Lung microvascular endothelial cell (primary cell): ENCODE data around the gene PSMA5. TPM values are rescaled to one million over a fixed set of nuclear protein-coding genes. Genes with fewer than 3 reads are reported as not detected.
"Not testable (repeated sequence)": the region's sequence is repeated elsewhere in the genome, so short reads cannot be mapped to it uniquely, and the experiment has no call there.

Source experiments
- DNase-seq, 2 donors: peaks; one replicate each; pipeline versions ENCODE4 v3.0.0 to v3.0.0-alpha.2; 2010; ENCODE audit warnings: low read depth in 2 of 2
- total RNA-seq: library from RNA; depleted of rRNA; stranded (reverse); fragments of >200 nt; gene quantifications from 2 replicates; pipeline ENCODE4 v1.2.1, GENCODE V29; 2014

Gene PSMA5
- total RNA-seq, result 33.7 and 42.5 TPM in 2 replicates

DNA sequence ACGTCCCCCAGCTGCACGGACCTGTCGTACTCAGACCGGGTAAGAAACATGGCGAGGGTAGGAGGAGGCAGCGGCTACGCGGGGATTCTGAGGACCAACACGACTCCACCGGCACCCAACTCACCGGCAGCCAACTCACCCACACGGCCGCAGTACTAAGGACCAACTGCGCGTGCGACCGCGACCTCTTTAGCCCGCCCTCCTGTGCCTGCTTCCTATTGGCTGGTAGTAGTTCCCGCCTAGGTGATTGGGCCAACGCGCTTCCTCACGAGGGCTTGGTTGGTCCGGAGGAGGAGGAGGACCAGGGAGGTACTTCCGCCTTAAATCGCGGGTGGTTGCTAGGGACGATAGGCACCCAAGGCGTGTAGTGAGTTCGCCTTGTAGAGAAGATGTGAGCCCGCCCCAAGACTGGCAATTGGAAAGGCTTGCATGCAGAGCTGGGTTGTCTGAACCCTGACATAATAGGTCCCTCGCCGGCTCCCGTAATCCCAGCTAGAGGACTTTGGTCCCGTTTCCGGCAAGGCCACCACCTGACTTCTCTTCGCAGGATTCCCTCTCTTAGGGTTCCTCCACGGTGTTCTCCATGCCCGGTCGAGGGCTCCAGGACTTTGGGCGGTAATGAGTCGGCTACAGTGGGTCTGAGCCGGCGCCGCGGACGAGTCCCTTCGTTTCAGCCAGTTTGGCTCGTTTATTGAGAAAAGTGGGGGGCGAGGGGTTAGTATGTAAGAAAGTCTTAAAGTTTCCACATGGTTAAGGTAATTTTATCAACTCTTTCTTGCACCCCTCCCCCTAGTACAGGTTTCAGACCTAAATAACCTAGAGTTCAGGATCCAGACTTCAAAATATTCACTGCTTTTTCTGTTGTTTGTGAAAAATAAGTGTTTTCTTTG, at the start of gene PSMA5:
Gene PSMA5 (minus strand): TSS at position 168 of the 890 bp plus-strand sequence. CDS start 118 bp downstream, at position 50.
- peak; percentile 99 to 100 for DNase-seq

DNA sequence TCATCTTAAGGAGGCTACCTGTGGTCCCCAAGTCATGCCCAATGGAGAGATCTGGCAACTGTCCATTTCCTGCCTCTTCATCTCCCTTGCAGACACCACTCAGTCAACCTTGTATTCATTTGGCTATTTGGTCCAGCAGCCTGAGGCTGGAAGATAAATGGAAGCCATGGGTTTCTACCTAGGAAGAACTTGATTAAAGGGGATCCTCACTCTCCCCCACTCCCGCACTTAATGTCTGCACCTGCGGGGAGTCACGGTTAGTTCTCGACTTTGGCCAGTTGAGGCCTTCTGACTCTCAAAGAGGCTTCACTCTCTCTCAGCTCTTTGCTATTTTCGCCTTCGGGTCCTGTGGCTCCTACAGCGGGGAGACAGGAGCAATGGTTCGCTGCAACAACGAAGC, 49.0 kb upstream of the PSMA5 start:
- no peak for DNase-seq

DNA sequence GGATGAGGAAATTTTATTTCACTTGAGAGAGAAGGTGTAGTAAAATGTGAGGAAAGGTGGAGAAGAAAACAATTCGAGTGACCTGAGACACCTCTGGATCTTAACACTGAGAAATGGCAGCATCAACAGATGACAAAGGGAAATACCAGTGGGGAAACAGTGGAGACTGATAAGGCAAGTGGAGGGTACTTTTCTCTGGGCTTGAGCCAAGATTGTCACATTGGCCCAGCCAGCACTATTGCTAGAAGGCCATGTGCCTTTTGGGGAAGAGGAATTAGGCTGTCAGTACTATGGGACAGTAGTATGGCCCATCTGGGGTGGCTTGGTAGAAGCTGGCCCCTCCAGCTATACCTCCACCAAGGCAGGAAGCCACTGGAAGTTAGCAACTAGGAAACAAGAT, 48.4 kb upstream of the PSMA5 start:
- no peak for DNase-seq

DNA sequence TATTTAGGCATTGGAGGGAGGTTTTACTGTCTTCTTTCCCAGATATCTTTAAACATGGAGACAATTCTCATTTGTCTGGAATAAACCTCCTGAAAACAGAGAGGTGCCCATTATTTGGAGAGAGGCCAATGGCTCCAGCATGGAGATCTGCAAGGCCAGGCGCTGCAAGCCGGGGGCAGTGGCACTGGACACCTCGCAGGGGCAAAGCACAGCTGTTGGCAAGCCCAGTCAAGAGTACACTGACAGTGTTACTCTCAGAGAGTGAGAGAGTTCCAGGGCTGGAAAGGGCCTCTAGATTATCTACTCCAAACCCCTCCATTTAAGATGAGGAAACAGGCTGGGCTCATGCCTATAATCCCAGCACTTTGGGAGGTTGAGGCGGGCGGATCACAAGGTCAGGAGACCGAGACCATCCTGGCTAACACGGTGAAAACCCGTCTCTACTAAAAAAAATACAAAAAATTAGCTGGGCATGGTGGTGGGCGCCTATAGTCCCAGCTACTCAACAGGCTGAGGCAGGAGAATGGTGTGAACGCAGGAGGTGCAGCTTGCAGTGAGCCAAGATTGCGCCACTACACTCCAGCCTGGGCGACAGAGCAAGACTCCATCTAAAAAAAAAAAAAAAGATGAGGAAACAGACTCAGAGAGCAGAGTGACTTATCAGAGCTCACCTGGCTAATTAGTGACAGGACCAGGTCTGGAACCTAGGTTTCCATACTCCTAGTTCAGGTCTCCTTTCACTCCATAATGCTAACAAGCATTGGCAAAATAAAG, 47.2 kb upstream of the PSMA5 start:
- not testable (repeated sequence) for DNase-seq

DNA sequence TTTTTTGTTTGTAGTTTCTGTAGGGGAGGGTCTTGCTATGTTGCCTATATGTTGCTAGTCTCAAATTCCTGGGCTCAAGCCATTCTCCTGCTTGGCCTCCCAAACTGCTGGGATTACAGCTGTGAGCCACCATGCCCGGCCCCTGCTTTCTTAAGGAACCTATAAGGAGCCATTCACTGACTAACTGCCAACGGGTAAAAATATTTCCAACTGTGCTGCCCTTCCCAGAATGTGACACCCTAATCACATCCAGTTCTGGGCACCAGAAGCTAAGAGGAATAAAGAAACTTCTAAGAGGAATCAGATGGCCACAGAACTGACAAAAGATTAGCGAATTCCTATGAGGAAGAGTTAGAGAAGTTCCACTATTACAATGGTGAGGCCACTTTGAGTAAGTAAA, 46.5 kb upstream of the PSMA5 start:
- no peak for DNase-seq

DNA sequence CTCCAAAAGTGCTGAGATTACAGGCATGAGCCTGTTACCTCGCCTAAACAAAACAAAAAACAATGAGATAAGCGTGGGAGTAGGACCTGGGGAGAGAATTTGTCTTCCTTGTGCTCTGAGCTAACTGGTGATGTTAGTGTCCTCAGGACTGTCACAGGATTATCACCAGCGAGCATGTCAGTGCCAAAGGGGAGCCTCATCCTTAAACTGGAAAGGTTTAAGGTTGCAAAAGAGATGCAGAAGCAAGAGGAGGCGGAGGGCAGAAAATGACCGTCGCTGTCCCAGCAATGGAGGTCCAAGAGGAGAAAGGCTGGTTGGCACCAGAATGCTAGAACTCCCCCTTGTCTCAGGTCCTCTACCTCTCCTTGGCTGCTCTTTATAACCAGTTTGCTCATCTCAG, 44.0 kb upstream of the PSMA5 start:
- DNase-seq, result no peak

DNA sequence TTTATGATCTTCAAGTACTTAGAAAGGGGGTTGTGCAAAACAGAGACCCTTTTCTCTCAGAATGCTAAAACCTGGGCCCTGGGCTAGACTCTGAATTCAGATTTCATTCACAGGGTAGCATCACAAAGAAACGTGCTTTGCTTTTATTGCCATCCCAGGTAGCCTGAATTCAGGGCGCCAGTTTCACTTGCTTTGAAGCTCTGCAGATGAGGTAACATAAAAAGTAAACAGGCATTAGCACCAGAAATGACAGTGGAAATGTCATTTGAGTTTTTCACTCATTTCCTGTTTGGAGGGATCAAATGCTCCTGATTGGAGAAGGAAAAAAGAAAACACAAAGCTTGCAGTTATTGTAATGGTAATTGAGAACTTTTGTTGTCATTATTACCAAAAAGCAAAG, 42.7 kb upstream of the PSMA5 start:
- DNase-seq, result no peak

DNA sequence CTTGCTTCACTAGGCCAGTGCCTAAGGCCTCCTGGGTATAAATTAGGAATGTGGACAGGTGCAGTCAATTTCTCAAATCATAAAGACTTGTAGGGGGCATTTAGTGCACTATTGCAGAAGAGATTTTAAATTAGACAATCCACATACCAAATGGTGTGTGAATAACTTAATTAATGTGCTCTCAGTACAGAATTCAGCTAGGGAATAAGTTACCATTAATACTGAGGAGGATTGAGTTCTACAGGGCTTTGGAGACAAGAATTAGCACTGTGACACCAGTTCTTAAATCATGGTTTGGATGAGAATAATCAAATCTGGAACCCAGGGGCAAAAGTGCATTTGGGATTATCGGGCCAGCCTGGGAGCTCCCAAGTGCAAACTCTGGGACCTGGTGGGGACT, 41.8 kb upstream of the PSMA5 start:
- no peak for DNase-seq

DNA sequence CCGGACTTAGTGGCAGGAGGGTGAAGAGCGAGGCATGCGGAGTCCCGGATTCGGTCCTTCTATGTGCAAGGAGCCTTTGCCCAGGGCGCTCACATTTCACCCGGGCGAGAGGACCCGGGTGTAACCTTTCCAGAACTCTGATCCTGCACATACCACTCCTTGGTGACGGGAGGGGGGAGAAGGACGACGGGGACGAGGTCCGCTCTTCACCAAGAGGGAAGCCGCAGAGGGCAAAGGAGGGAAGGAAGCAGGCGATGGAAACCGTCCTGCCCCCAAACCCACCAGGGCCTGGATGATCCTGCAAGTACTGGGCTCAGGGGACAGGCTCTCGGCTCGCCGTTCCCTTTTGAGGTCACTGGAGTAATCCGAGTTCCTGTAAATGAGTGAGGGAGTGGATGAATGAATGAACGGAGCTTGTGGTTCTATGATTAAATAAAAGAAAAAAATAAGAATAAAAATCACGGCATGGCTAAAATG, 41.1 kb upstream of the PSMA5 start:
- no peak for DNase-seq

DNA sequence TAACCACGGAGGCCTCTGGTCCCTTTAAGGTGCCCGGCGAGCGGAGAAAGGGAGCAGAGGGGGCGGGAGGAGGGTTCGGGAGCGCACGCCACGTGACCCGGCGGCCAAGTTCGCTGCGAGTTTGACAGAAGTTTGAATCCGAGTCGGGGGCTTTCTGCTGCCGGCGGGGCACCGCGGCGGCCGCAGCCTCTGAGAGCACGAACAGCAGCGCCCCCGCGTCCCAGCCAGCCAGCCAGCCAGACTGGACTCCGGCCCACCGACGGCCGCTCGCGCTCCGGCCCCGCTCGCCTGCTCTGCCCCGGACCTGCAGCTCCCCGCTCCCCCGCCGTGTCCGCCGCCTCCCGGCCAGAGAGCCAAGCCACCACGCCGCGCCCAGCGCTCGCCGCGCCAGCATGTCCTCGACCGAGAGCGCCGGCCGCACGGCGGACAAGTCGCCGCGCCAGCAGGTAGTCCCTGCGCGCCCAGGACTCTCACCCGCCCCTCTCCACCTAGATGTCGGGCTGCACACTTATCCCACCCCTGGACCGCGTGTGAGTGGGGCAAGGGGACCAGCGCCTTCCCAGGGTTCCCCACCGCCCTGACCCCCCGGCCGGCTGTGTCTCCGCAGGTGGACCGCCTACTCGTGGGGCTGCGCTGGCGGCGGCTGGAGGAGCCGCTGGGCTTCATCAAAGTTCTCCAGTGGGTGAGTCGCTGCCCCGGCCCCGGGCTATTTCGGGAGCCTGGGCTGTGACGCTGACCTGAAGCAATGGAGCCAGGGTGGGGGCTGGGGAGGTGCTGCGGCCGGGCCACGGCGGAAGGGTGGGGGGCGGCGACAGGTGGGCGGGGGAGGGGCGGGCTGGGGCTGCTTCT, 40.4 kb upstream of the PSMA5 start, which contains the start of gene SYPL2:
Gene SYPL2 (plus strand): TSS at position 95 of the 849 bp plus-strand sequence. CDS start 298 bp downstream, at position 393.
- DNase-seq, result peak; percentile 9 to 23

DNA sequence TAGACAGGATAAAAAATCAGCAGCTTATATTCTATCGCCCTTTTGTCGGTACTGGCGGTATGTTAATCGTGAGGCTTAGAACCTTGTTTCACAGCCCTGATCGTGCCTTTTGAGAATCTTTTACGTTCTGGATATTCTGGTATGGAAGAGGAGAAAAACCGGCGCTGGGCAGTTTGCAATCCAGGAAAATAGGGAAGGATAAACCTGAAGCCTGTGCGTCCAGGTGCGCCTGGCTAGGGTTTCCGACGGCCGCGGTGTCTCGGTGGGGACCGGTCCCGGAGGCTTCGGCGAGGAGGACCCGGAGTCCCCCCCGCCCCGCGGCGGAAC, 39.8 kb upstream of the PSMA5 start:
- no peak for DNase-seq

DNA sequence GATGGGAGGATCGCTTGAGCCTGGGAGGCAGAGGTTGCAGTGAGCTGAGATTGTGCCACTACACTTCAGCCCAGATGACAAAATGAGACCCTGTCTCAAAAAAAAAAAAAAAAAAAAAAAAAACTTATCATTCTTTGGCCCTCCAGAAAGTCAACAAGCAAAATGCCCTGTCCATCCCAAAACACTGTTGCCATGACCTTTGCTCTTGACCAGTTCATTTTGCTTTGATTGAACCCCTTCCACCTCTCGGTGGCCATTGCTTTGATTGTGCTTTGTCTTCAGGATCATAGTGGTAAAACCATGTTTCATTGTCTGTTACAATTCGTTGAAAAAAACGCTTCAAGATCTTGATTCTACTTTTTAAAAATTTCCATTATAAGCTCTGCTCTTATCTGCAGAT, 31.6 kb upstream of the PSMA5 start:
- no peak for DNase-seq

DNA sequence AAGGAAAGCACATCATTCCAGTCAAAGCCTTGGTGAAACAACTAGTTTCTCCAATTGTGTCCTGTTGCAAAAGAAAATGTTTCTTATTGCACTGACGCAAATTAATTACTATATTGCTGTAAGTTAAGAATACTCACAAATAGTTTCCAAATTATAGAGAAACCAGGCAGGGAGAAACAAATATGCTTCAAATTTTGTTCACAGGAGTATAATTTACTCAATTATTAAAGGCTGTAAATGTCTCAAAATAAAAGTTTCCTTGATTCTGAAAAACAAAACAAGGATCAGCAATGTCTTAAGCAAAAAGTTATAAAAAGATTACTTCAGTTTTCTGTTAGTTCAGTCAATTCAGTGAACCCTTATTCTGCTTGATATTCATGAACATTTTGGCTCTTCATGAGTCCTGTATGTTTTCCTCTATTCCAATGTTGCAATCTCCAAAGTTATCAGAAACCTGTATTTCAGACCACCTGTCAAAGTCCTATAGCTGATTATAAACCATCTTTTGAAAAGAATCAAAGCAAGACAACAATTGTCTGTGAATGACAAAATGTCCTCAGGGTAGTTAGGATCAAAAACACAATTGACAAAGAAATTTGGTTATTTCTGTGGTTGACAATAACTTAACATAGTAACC, 28.4 kb upstream of the PSMA5 start:
- no peak for DNase-seq

DNA sequence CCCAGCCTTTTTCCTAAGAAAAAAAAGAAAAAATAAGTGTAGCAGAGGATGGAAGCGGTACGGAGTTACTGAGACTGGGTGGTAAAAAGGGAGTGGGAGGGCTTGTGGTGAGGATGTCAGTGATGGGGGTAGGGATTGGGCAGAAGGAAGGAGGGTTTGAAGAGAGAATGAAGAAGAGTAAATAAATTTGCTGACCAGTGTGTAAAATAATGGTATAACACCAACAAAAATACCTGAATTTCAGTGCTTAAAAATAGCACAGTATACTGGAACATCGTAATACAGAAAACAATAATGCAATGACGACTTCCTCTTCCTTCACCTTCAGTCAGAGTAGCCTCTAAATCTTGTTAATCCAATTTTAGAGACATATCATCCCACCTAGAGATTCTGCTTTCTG, 21.3 kb upstream of the PSMA5 start:
- DNase-seq, result no peak

DNA sequence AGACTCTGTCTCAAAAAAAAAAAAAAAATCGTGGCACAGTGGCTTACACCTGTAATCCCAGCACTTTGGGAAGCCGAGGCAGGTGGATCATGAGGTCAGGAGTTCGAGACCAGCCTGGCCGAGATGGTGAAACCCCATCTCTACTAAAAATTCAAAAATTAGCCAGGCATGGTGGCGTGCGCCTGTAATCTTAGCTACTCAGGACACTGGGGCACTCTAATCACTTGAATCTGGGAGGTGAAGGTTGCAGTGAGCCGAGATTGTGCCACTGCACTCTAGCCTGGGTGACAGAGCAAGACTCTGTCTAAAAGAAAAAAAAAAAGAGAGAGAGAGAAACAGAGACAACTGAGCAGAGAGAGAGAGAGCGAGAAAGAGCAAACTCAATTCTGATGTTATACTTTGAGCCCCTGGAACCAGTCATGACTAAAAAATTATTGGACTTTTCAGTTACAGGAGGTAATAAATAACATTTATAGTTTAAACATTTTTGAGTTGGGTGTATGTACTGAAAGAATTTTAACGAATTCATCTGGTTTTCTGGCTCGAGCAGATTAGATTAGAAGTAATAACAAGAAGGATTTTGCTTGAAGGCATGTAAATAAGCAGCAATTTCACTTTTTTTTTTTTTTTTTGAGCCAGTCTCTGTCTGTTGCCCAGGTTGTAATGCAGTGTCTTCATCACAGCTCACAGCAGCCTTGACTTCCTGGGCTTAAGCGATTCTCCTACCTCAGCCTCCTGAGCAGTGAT, 19.9 kb upstream of the PSMA5 start:
- DNase-seq, result not testable (repeated sequence)

DNA sequence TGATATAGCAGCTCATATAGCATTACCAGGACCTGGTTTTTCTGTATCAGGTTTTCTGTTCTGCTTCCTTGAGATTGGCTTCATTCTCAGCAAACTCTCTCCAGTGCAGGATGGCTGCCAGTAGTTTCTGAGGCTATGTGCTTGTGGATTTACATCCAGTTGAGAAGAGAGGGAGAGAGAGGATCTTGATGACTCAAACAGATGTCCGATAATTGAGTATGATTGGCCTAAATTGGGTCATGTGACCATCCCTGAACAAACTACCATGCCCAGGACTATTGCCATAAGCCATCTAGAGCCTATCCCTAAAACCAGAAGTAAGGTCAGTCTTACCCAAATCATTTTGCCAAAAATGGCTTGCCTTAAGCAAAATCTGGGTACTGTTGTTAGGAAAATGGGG, 18.1 kb upstream of the PSMA5 start:
- DNase-seq, result no peak

DNA sequence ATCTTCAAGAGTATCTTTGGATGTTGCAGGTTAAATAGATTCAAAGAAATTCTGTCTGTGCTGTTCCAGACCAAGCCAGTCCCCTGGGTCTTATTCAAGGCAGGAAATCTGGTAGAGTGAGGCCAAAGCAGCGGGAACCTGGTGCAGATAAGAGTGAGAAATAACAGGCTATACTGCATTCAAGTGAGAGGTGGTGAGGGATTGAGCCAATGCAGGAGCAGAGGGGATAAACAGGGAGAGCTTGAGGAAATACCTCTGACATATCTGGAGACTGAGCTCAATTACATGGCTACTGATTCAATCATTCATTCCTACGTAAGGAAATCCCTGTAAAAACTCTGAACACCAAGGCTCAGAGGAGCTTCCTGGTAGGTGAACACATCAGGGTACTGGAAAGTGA, 17.2 kb upstream of the PSMA5 start:
- DNase-seq, result no peak

DNA sequence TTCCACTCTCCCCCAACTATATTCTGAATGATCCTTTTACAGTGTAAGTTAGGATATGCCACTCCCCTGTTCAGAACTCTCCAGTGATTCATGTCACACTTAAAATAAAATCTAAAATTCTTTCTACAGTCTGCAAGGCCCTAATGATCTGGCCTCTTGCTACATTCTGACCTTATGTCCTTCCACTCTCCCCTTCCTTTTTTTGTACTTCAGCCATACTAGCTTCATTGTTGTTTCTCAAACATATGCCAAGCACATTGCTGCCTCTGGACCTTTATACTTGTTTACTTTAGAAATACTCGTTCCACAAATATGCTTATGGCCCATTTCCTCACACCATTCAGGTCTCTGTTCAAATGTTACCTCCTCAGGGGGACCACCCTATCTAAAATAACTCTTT, 14.8 kb upstream of the PSMA5 start:
- DNase-seq, result no peak

DNA sequence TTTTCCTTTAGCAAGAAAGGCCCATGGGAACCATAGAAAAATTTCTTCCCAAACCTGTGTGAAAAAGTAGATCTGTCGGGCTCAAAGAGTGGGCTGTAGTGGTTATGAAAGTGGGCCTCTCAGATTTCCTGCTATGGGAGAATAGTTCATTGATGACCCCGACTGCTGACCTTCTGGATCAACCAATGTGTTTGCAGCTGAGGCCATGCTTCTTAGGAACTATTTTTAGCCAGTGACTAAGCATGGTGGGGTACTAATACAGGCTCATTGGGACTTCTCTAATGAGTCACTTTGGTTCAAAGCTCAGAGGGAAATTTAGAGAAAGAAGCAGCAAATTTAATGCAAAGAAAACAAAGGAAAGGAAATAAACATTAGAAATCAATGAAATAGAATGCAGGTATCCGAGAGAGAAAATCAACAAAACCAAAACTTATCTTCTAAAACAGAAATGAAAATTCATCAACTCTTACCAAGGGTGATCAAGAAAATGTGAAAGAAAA, 12.6 kb upstream of the PSMA5 start:
- DNase-seq, result peak; percentile 24 to 82

DNA sequence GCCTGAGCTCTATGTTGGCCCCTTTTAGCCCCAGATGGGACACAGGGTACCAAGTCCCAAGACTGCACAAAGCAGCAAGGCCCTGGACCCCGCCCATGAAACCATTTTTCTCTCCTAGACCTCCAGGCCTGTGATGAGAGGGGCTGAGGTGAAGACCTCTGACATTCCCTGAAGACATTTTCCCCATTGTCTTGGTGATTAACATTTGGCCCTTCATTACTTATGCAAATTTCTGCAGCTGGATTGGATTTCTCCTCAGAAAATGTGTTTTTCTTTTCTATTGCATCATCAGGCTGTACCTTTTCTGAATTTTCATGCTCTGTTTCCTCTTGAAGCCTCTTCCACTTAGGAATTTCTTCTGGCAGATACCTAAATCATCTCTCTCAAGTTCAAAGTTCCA, 8.2 kb upstream of the PSMA5 start:
- DNase-seq, result no peak
